Lower leg skin (tissue), 3 donors: ENCODE measurements around the gene CMIP.

ENCODE experiments used
- CTCF ChIP-seq, 3 donors: fragments of 450-650 bp; IDR thresholded peaks; one replicate each; pipeline ENCODE4 v1.5.1; 2016; ENCODE audit warnings: antibody characterized with exemption in 3 of 3, mild to moderate bottlenecking in 3 of 3, moderate library complexity in 2 of 3
- POLR2A ChIP-seq, 2 donors: fragments of 450-650 bp; IDR thresholded peaks; one replicate each; pipeline ENCODE4 v1.6.1; 2016 to 2017; ENCODE audit warnings: antibody characterized with exemption in 2 of 2, mild to moderate bottlenecking in 1 of 2, moderate library complexity in 1 of 2

GRCh38 chr16:81486540-81487061 is 42.0 kb downstream of the CMIP start:
- no peak for TF ChIP-seq CTCF (IDR thresholded peaks at IDR 0.05)
- TF ChIP-seq POLR2A (IDR thresholded peaks at IDR 0.05): no peak
